HG02642 (cell line): ENCODE results near the gene ZNF865.
A peak's percentile ranks its signal among the peaks of the same experiment; 100 is the strongest.

ENCODE experiments used
- ATAC-seq: cut with Tn5 transposase; IDR thresholded peaks from one replicate; pipeline ENCODE4 v1.9.1; 2021; ENCODE audit warnings: mild to moderate bottlenecking; ENCODE audit not compliant: unreplicated experiment, poor library complexity

ZNF865 gene

DNA sequence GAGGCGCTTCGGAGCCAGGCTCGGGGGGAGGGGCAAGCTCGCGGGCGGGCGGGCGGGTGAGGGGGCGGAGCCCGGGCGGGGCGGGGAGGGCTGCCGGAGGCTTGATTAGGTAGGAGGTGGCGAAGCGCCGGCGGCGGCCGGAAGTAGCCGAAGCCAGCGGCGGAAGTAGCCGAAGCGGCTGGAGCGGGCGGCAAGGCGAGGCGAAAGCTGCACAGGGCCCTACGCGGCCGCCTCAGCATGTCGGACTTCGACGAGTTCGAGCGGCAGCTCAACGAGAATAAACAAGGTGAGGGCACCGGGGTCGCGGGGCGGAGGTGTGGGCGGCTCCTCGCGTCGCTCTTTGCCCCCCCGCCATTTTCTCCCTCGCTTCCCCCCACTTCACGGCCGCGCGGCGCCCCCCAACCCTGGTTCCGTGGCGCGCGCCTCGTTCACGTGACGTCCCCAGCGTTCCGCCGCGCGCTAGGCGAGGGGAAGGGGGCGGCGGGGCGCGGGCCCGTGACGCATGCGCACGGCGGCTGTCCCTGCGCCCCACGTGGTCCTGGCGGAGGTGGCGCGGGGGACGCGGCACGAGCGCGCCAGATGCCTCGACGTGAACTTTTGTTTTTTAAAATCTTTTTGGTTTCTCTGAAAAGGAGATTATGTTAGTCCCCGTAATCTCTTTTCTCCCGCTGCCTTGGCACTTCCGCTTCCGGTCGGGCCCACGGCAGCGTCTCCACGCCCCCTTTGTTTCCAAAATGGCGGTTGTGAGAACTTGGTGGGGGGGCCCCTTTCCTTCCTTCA is 49.6 kb downstream of the ZNF865 start, which contains the start of gene U2AF2:
U2AF2 (plus strand) TSS at position 168 of the 780 bp plus-strand sequence; CDS start at position 238, 70 bp downstream.
- ATAC-seq: peak; percentile 43

DNA sequence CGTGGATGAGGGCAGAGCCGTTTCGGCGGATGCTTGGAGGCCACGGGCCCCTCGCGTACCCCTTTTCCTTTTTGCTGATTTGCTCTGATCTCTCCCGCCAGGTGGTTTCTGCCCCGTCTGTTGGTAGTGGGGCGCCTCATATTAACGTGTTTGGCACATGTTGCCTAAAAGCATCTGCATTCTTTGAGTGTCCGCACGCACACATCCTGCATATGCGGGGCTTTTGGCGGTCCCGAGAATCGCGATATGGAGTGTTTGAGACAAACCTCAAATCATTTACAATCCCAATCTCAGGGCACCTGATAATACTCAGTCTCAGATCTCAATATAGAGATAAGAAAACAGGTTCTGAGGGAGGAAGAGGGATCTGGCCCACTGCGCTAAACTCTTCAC is 50.2 kb downstream of the ZNF865 start:
- no peak for ATAC-seq

DNA sequence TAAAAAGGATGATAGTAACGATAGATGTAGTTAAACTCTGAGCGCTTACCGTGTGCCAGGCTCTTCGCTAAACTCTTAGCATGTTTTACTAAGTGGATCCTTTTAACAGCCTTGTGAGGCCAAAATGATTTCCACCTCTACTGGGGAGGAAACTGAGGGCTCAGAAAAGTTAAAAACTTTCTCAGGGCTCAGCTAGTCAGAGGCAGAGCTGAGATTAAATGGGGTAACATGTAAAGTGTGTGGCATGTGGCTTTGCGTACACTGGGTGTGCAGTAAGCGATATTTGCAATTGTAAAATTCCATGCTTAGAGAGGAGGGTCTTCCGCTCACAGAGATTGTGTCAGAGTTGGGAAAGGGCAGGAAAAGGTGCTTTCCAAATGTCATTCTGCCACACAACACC is 51.1 kb downstream of the ZNF865 start:
- ATAC-seq: no peak

DNA sequence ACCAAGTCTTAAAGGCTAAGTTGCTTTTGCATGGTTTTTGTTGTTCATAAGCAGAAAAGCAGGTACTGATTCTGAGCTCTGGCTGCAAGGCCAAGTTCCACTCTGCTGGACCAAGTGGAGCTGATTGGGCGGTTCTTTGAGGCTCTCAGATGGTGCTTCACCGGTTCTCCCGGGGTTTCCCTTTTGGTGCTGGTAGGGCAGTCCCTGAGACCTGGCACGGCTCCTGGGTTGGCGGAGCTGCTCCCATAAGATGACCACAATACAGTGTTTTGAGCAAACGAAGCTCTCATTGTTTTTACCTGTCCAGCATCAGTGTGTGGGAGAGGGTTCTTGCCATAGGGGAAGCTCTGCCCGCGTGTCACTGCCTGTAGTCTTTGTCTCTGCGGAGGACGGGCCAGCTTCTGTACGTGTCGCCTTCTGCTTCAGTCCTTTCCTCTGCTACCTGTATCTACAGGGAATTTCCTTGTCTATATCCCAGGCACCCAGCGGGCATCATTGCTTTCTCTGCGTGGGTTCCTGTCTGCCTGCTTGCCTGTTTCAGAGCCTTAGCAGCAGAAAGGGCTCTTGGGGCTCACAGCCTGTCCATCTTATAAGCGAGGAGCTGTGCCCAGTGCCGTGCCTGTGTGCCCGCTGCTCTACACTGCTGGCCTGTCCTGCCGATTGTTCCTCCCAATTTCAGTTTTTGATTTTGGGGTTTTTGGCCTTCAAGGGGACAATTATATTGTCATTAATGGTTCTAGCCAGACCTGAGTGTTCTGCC is 51.7 kb downstream of the ZNF865 start:
- ATAC-seq: no peak

DNA sequence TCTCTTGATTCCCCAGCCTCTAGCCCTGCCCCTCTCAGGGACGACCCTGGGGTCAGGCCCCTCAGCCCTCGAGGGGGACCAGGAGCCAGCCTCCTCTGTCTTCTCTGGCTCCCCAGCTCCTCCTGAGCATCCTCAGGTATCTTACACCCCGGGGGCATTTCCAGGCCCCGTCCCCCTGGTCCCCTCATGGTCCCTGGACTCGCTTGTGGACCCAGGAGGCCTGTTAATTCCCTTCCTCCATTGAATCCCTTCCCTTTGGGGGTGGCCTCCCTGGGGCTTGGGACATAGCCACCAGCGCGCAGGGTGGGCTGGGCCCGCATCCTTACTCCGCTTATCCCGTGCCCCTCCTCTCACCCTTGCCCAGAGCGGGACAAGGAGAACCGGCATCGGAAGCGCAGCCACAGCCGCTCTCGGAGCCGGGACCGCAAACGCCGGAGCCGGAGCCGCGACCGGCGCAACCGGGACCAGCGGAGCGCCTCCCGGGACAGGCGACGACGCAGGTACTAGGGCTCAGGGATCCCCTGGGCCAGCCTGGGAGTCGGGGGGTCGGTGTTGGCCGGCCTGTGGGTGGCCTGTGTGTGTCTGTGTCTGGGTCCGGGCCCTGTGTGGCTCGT is 53.5 kb downstream of the ZNF865 start:
- ATAC-seq: no peak

DNA sequence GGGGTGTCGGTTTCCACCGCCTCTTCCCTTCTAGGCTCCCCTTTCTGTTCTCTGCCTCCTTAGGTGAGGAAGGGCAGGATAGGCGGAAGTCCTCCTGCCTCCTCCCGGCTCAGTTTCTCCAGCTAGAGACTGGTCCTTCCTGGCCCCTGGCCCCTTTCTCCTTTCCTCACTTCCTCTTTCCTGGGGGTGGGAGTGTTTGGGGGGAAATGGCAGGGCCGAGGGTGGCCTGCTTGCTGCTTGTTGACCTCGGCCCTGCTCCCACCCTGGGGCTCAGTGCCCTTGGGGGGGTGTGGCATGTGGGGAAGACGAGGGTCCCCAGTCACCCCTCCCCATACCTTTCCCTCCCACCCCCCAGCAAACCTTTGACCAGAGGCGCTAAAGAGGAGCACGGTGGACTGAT is 54.4 kb downstream of the ZNF865 start:
- no peak for ATAC-seq

DNA sequence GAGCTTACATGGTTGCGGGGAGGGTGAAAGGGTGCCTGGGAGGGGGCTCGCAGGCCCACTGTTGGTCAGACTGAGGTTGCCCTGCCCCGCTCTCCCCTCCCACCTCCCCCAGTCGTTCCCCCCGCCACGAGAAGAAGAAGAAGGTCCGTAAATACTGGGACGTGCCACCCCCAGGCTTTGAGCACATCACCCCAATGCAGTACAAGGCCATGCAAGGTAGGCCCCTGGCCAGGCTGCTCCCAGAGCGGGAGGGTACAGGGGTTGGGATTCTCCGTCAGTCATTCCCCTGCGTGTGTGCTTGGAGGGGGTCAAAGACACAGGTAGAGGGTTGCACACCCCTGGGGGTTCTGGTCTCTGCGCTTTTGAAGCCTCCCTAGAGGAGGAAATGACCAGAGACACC is 55.0 kb downstream of the ZNF865 start:
- no peak for ATAC-seq

DNA sequence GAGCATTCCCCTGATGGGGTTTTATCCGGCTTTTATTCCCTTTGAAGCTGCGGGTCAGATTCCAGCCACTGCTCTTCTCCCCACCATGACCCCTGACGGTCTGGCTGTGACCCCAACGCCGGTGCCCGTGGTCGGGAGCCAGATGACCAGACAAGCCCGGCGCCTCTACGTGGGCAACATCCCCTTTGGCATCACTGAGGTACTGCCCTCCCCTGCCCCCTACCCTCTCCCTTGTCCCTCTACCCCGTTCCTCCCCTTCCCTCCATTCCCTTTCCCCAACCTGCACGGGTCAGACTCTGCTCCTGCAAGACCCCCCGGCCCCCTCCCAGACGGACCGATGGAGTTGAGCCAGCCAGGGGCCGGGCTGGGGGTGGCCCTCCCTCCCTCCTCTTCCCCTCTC is 55.5 kb downstream of the ZNF865 start:
- no peak for ATAC-seq

DNA sequence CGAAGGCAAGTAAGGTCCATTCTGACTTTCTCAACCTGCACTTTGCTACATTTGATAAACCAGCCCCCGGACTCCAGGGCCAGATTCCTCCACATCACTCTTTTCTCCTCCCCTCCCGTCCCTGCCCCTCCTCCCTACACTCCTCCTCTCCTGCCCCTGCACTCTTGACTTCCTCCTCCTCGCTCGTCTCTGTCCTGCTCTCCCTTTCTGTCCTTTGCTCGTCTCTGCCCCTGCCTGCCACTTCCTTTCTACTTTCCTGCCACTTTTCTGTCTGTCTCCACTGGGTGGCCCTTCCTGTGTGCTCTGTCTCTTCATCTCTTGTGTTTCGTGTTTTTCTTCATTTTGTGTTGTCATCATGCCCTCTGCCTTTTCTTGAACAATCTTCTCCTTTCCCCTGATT is 56.4 kb downstream of the ZNF865 start:
- ATAC-seq: no peak

DNA sequence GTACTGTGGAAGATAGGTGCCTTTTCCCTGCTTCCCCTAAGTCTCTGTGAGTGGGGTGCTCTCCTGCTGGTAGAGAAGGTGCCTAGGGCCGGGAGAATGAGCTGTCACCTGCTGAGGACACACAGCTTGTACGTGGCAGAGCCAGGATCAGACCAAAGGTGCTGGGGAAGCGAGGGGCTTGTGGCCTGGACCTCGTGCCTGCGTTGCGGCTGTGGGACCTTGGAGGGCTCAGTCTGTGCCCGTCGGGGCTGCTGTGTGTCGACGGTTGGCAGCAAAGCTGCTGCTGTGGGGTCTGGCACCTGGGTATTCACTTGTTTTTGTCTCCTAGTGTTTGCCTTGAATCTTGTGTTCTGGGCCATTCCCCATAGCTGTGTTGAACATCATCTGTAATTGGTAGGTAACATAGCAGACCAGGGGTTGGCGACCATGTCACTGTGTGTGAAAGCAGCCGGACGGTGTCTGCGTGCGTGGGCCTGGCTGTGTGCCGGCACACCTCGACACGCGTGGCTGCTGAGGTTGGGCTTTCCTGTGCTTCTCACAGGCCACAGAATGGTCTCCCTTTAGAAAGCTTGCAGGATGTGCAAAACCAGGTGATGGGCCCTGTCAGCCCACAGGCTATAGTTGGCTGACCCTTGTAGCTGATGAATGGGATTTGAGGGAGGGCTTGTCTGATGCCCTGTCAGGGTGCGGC is 58.5 kb downstream of the ZNF865 start:
- no peak for ATAC-seq

DNA sequence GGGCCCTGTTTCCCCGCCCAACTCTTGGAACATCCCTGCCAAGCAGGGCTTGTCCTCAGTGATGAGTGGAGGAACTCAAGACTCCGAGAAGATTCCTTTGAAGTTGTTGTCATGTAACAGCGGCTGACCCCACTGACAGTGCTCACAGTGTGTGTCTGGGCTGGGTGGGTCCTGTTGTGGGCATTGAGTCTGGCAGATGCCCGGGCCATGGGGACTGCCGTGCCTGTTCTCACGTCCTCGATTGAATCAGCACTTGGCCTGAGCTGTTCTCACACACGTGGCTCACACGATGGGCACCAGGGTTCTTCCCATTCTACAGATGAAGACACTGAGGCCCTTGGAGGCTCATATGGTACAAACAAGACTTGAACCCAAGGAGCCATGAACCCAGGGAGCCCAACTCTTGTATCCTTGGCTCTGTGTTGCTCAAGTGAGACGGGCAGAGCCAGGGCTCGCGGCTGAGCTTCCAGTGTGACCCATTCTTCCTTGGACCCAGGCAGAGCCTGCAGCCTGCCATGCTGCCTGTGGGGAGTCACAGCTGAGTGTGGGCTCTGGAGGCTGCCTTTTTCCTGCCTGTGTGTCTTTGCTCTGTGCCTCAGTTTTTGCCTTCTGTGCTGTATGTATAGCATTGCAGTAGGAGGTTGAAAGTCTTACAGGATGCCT is 61.0 kb downstream of the ZNF865 start:
- ATAC-seq: no peak
